GM19099 (cell line): ENCODE data around the gene GRIK3.

Experiments used
- POLR2A ChIP-seq: IDR thresholded peaks from 3 replicates; pipeline ENCODE4 v1.6.1; 2011; ENCODE audit warnings: low read depth; ENCODE audit not compliant: insufficient read length; ENCODE audit errors: extremely low read depth

The GRIK3 gene

GRCh38 chr1:36765785-36766300 is 268.5 kb downstream of the GRIK3 start:
- no peak for TF ChIP-seq POLR2A

GRCh38 chr1:36764798-36765197 is 269.5 kb downstream of the GRIK3 start:
- no peak for TF ChIP-seq POLR2A

GRCh38 chr1:36763771-36764170 is 270.5 kb downstream of the GRIK3 start:
- TF ChIP-seq POLR2A: no peak

- no peak for TF ChIP-seq POLR2A
These were observed 272.1 kb downstream of the GRIK3 start for GRCh38 chr1:36762174-36762573.

- no peak for TF ChIP-seq POLR2A
These were observed 273.2 kb downstream of the GRIK3 start for GRCh38 chr1:36761113-36761512.

GRCh38 chr1:36760081-36760480 is 274.2 kb downstream of the GRIK3 start:
- TF ChIP-seq POLR2A: no peak

- TF ChIP-seq POLR2A: no peak
These were observed 275.0 kb downstream of the GRIK3 start for GRCh38 chr1:36759355-36759754.

- TF ChIP-seq POLR2A: no peak
These were observed 278.7 kb downstream of the GRIK3 start for GRCh38 chr1:36755303-36756230.

GRCh38 chr1:36754366-36754765 is 279.9 kb downstream of the GRIK3 start:
- no peak for TF ChIP-seq POLR2A

- TF ChIP-seq POLR2A: no peak
These were observed 280.9 kb downstream of the GRIK3 start for GRCh38 chr1:36753451-36753850.

- no peak for TF ChIP-seq POLR2A
These were observed 281.4 kb downstream of the GRIK3 start for GRCh38 chr1:36752891-36753361.

GRCh38 chr1:36752431-36752830 is 281.9 kb downstream of the GRIK3 start:
- TF ChIP-seq POLR2A: no peak

GRCh38 chr1:36751525-36751924 is 282.8 kb downstream of the GRIK3 start:
- no peak for TF ChIP-seq POLR2A

GRCh38 chr1:36748466-36748865 is 285.8 kb downstream of the GRIK3 start:
- TF ChIP-seq POLR2A: no peak
